ENCODE results near the gene NRSN1.

Gene NRSN1

DNA sequence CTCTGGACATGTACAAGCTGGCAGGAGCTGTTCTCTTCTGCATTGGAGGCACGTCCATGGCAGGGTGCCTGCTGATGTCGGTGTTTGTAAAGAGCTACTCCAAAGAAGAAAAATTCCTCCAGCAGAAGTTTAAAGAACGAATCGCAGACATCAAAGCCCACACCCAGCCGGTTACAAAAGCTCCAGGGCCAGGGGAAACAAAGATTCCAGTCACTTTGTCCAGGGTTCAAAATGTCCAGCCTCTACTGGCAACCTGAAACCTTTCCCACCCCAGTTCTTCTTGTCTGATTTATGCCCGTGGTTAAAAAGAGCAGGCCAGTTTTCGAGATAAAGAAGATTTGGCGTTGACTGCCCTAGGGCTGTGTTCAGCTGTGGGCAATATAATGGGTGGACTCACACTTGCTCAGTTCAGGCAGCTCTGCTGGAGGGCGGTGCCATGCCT, 19.7 kb downstream of the NRSN1 start:
- no peak for DNase-seq

DNA sequence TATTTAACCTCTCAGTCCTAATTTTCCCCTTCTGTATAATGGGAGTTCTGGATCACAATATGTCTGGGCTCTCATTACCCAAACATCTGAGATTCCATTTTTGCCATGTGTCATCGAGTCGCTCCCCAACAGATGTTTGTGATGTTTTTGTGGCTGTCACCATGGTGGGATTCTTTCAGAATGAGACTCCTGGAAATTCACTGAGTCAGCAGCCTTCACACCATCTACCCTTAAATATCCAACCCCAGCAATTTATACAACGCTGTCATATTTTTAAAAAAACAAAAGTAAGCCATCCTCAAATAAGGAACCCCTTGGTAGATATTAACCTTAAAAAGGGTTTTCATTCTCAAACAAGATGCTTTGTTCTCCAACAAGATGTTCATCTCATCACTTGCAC, 20.9 kb downstream of the NRSN1 start:
- DNase-seq = no peak

DNA sequence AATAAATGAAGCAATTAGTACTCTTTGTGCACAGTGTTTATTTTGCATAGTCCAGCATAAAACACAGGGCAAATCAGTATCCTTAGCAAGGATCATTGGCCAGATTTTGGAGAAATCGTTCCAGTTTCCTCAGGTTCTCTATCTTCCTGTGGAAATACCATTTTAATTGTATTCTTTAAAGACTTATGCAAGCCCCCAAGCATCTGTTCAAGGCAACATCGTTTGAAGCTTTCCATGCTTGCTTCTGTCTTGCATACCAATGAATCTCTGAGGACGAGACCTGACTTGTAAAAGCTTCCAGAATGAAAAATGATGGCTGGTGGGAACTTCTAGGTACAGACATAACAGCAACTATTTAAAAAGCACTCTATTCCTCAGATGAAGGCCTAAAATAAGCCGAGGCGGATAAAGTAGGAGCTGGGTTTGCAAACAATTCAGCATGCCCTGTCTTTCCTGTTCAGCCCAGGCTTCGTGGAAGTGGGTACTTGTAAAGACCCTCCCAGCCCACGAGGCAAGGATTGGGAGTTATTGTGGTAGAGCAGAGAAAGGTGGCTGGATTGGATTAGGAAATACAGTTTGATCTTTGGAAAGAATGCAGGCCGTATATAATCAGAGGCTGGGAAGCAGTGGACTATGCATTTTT, 21.6 kb downstream of the NRSN1 start:
- no peak for DNase-seq

DNA sequence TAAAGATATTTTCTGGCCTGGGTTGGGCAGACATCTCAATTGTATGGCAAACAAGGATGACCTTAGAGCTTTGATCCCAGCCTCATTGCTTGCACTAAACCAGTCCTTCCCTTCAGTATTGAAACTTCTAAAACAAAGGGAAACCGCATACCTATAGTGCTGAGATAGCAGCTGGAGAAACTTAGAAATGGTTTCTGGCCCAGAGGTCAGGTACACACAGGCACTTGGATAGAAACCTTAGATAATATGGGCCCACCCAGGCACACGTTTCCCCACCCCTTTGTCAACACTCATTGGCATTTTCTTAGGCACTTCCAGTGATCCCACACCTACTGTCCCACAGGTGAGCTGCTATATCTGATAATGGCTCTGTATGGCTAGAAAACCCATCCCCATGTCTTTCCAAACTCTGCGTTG, 22.1 kb downstream of the NRSN1 start:
- no peak for DNase-seq

DNA sequence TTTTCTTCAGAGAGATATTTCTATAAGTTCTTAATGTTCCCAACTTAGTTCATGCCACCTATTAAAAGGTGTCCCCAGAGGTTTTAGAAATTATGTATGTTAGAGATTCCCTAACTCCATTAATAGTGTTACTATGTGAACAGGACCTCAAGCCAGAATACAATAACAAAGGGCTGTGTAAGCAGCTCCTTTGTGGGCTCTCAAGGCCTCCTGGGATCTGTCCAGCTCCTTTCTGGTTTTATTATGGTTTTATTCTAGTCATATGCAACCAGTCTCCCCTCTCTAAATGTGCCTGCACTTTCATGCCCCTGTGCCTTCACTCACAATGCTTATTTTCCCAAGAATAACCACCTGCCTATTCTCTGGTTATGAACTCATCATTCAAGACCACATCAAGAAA, 22.7 kb downstream of the NRSN1 start:
- DNase-seq = no peak

DNA sequence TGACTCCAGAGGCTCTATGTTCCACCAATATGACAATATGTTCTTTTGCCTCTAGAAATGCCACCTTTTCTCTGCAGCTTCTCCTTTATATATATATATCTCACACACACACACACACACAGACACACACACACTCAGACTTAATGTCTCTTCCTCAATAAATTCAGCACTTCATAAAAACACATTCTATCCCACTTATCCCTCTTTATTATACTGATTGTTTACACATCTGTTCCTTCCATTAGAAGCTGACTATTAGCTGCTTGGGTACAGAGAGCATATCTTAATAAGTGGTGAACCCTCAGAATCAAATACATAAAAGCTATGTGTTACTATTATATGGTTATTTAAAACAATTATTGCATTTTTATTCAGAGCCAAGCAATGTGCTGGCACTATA, 23.3 kb downstream of the NRSN1 start:
- DNase-seq = no peak

DNA sequence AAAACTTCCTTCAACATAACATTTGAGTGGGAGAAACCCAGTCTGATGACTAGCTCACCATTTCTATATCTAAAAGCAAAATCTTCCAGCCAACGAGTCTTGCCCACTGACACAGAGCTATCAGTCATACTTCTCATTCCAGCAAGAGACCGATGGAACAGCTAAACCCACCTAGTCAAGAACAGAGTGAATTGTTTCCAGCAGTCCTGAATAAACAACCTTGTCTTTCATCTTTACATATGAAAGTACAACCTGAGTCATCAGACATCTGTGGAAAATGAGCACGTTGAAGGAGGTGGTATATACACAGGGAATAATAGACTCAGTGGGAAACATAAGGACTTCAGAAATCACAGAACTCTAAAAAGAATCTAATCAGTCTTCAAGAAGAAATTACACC, 23.8 kb downstream of the NRSN1 start:
- no peak for DNase-seq

DNA sequence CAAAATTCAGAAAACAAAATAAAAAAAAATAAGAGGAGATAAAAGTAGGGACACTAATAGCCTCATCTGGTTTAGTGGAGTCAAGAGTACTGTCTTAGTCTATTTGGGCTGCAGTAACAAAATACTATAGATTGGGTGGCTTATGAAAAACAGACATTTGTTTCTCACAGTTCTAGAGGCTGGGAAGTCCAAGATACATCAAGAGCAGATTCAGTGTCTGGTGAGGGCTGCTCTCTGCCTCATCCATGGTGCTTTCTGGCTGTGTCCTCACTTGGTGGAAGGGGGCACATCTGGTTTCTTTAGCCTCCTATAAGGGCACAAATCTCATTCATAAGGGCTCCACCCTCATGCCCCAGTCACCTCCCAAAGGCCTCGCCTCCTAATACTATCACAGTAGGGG, 26.0 kb downstream of the NRSN1 start:
- DNase-seq = no peak

DNA sequence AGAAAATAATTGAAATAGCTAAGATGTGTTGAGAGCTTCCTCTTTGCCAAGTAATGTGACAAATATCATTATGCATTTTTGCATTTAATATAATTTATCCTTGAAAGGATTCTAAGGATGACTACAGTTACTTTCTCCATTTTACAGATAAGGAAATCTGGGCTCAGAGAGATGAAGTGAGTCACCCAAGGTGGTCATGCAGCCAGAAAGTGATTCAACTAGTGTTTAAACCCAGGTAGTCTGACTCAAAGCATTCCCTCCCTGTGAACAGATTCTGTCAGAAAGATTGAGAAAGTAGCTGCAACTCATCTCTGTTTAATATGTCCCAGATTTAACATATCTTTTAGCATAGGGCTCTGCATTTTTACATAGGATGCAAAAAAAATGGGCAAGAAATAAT, 28.1 kb downstream of the NRSN1 start:
- no peak for DNase-seq

DNA sequence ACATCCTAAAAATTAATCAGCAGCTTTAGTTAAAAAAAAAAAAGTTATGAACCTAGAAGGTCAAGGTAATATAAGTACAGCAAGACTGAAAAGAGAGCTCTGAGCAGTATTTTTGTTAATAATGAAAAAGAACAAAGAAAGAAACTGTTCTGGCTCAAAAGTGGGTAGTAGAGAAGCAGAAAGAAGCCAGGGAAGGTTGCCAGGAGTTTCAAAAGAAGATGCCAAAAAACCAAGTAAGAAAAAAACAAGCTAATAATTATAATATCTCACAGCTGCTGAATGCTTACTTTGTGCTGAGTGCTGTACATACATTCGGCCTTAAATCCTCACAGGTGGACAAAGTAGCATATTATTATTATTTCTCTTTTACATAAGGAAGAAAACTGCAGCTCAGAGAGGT, 31.9 kb downstream of the NRSN1 start:
- no peak for DNase-seq

DNA sequence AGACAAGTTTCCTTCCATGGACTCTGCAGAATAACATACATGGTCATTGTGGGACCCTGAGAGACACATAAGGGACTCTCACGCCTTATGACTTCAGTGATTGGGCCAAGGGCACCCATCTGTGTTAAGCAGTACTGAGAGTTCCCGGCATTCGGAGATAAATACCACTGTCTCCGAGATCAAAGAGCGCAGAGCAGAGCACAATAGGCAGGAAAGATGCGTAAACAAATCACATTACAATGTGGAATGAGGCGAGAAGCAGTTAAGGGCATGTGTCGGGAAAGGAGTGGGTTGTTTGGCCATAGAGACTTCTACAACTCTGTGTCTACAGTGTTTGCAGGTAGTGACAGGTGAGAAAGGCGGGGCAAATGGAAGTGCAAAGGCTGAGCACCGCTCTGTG, 57.6 kb downstream of the NRSN1 start:
- no peak for DNase-seq

DNA sequence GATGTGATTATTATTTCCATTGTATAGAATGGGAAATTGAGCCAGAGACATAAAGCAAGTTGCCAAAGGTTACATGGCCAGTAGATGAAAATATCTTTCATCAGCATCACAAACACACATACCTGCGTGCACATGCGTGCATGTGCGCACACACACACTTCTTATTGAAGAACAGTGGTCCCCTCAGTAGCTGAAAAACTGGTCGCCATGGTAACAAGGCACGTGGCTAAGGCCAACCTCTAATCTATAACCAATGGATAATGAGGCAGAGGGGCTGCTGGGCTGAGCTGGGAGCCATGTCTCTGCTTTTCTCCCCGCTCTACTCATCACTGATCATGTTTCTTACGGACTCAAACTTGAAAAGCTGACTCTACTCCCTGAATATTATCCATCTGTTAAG, 60.3 kb downstream of the NRSN1 start:
- DNase-seq = no peak

DNA sequence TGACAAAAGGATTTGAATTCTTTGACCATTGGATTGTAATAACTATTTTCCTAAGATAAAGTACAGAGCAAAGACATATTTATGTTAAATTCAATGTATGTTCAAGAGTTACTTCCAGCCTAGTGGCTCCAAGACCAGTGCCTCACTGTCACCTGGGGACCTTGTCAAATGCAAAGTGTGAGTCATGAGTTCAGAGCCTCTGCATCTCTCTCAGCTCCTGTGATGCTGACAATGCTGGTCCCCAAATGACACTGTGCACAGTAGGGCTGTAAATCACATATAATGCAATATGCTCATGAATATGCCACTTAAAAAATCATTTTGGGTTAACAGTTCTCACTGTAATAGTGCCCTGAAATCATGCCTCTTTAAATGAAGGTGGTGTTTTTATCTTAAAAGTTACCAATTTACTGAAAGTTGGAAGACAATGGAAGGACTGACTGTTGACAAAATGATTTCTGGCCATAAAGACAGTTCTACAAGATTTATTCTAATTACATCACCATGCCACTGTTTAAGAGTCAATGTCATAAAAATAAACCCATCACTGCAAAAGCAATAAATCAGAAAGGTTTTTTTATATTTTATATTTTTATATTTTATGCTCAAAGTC, 62.1 kb downstream of the NRSN1 start:
- DNase-seq = no peak

DNA sequence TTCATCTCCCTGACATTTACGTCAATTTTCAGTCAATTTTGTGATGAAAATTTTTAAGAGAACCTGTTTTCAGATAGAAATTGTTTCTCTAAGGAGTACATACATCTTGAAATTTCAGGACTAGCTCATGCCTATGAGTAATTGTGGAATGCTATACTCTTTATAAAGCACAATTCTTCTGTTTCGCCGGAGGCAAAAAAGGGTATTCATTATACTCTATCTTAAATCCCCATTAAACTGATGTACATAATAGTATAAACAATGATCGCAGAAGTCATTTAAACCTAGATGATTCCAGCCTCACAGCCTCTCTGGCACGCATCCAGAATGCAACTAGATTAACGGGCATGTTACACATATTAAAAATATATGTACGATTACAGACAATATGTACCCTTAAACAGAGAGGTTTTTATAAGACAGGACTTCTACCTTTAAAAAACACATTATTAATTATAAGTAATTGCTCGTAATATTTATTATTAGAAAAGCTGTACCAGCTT, 62.6 kb downstream of the NRSN1 start:
- DNase-seq = peak; percentile 61

DNA sequence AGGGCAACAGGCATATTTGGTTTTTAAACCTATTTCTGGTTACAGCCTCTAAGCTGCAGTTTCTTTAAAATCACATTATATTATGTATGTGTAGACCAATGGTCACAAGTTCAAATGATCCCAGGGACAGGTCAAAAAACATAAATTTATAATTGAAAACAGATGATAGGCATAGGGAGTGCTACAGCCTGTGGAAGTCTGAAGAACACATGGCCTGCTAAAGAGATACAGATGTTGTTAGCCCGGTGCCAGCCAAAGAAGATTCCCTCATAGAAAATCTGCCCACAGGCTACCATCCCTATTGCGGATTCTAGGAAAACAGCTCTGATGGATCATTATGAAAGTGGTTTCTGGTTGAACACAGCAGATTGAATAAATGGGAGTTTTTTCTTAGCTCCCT, 65.3 kb downstream of the NRSN1 start:
- no peak for DNase-seq

DNA sequence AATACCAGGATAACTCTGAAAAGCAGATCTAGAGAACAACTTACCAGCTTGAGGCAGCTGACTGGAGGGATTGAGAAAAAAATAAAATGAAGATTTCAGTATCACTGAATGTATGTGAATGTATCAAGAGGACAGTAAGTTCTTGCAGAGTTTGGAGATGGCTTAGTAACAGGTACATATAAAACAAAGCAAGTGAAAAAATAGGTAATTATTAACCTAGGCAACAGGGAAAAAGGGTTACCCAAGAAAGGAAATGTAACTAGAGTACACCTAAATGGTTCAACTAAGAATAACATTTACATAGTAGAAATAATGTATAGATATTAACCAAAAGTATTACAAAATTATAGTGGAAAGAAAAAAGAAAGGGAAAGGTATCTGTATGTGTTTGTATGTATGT, 67.3 kb downstream of the NRSN1 start:
- DNase-seq = no peak

DNA sequence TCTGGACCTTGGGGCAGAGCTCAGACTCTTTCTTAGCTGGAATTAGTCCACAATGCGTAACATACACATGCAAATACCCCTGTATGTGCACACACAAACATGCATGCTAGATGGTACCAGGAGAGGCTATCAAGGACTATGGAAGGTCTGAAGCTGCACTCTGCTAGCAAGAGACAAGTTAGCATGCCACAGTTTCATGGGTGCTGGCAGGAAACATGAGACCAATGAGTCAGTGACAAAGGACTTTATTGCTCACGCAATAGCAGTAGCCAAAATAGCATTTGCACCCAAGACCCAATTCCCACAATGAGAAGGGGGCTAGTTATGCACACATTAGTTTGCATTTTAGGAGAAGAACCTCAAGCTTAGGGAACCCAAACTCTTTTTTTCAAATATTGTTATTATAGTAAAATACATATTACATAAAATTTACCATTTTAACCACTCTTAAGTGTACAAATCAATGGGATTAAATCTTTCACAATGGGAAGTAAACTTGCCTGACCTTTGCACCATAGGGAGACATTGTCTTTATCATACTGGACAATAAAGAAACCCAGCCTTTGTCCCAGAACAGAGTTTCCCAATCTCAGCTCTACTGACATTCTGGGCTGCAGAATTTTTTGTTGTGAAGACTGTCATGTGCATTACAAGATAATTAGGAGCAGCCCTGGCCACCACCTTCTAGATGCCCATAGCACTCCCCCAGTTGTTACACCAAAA, 69.1 kb downstream of the NRSN1 start:
- DNase-seq = no peak

DNA sequence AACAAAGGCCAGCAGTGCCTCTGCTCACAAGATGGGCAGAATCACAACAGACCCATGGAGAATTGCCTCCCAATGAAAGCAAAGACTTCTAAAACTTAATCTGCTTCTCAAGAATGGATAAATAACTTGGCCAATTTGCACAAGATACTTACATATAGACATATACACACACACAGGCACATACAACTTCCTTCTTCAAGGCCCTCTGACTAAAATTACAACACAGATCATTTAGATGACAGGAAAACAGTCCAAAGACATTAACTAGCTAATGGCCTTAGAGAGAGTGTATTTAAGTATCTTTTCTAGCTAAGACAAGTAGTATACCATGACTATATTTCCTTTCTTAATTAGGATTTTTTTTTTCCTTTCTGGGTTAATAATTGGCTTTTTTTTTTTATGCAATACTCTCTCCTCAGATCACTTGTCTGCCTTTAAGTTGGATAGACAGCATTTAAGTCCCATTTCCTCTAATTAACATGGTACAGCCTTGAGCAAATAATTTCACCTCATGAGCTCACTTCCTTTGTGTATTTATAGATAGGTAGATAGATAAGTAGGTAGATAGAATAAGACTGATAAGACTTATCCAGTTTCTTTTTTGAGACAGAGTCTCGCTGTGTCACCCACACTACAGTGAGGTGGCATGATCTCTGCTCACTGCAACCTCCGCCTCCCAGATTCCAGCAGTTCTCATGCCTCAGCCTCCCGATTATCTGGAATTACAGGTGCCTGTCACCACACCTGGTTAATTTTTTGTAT, 70.0 kb downstream of the NRSN1 start:
- no peak for DNase-seq

All from NCI-H1048 (cell line).